Stimulated activated CD4-positive, alpha-beta T cell treated with anti-CD3 and anti-CD28 coated beads, TNF-alpha, amount 100 ng/mL, for 4 hours (primary cell): ENCODE measurements around the gene FRMD4A.

Source experiments
- DNase-seq, 3 experiments: peaks; one replicate each; pipeline ENCODE4 v3.0.0-alpha.2; 2020; ENCODE audit warnings: low read depth in 3 of 3

FRMD4A gene

DNA sequence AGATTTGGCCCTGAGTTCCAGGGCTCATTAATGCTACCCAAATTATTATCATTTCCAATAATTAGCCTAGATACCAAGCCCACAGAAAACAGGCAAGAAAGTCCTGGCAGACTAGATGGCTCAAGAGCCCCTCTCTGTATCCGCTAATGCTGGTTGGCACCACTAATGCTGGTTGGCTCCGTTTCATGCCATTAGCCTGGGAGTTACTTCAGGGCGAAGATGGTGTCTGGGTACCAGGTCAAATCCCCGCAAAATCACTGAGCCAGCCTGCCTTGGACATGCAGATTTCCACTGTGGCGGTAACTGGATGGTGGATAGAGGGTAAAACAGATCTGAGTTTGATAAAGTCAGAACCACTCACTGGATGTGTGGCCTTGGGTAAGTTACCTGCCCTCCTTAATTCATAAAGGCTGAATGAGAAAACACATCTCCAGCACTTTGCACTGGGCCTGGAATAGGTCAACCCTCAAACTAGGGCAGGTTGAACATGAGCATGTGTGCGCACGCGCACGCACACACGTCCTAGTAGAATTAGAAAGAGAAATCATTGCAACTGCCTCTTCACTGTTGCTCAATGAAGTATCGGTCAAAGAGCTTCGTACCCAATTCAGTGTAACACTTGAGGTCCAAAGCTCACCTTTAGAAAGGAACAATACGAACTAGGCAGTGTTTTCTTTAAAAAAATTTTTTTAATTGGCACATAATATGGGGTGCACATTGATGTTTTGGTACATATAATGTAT is 652.5 kb downstream of the FRMD4A start:
- DNase-seq = no peak

DNA sequence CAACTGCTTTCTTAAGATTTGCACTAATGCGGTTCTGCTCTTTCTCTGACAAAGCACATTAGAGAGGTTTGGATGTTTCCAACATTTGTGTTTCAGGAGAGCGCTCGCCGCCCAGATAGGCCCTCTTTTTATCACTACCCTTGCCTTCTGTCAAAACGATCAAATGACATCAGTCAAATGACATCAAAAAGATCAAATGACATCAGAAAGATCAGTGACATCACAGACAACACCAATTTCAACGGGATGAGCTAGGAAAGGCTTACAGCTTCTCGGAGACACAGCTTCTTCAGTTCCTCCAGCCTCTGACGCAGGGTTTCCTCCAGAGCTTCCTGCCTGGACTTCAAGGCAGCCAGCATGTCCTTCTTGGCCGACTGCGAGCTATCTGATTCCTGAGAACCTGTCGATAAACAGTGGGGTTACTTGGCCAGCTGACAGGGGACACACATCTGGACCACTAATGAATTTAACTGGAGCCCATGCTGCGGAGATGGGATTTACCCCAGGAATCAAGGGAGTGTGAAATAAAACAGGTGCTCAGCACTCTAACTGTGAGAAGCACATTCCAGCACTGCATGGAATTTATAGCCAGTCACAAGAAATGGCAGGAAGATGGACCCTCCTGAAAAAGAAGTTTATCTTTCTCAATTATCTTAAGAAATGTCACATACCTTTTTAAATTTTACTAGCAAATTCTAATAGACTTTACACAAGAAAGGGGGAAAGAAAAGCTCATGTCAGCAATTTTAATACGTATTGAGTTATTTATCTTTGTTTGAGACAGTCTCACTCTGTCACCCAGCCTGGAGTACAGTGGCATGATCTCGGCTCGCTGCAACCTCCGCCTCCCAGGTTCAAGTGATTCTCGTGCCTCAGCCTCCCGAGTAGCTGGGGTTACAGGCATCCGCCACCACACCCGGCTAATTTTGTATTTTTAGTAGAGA is 655.8 kb downstream of the FRMD4A start:
- no peak for DNase-seq

DNA sequence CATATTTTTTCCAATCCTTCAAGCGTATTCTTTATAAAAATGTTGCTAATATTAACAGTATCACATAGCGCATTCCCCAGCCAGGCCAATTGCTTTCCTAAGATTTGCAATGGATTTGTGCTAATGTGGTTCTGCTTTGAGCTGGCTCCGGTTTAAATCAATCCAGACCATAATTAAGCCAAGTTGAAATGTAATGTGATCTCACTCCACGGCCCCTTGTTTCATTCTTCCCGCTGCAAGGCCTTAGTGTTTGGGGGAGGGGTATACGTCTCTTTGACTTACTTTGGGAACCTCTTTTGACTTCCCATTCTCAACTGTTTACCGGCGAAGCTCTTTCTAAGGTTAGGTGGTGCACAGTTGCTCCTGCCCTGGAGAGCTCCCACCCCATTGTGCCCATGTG is 657.6 kb downstream of the FRMD4A start:
- no peak for DNase-seq

DNA sequence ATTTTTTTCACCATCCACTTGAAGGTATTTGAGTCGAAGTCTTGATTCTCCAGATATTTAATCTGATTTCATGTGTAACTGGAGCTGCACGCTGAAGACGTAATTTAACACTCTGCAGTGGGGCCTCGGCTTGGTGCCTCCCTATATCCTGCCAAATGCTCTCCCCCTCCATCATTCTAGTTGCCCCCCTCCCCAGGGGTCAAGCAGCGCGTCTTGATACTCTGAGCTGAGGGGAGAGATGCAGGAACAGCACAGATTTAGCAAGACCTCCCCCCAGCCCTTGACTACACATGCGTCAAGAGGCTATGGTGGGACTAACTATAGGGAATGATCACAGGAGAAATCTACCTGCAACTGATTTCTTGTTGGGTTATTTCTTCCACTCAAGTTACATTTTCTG is 658.2 kb downstream of the FRMD4A start:
- DNase-seq = no peak

DNA sequence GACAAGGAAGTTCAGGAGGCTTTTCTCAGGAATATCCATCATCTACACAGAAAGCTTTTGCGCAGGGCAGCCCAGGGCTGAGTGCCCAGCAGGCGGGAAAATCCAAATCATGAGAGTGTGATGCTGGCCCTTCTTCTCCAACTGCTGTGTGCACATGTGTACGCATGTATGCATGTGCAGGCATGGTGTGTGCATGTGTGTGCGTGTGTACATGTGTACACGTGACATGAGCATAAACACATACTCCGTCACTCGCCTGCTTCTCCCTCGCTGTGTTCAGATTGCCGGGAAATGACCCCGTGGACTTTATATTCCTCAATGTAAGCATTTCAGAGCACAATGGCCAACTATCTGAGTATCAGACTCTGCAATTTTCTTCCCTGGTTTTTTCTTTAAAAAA is 658.8 kb downstream of the FRMD4A start:
- no peak for DNase-seq

DNA sequence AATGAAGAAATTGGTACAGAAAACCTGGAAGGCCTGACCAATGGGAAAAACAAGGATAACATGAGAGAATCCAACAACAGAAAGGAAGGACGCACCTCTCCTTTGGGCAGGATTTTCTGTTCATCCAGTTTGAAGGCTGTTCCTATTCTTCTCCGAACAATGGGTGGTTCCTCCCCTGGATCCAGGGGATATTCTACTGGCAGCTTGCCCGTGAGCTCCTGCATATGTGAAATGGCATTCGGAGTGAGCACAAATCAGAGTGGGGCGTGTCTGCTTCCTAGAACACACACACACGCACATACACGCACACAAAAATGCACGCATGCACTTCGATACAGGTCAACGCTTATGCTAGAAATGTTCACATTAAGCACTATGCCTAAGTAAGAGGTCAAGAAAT is 660.4 kb downstream of the FRMD4A start:
- no peak for DNase-seq

DNA sequence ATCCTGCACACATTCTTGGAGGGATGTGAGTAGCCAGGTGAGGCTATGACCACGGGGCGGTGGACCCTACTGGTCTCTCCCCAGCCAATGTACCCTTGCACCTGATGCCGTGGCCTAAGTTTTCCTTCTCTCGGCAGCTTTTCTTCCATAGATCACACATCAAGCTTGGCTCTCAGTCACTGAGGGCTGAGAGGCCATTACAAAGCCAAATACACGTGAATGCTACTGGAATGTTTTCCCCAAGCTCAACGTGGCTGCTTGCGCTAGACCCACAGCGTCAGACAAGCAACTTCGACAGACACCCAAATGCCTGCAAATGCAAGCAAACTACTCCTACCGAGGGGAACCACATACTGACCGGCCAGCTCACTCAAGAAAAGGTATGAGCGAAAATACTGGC is 660.8 kb downstream of the FRMD4A start:
- no peak for DNase-seq

DNA sequence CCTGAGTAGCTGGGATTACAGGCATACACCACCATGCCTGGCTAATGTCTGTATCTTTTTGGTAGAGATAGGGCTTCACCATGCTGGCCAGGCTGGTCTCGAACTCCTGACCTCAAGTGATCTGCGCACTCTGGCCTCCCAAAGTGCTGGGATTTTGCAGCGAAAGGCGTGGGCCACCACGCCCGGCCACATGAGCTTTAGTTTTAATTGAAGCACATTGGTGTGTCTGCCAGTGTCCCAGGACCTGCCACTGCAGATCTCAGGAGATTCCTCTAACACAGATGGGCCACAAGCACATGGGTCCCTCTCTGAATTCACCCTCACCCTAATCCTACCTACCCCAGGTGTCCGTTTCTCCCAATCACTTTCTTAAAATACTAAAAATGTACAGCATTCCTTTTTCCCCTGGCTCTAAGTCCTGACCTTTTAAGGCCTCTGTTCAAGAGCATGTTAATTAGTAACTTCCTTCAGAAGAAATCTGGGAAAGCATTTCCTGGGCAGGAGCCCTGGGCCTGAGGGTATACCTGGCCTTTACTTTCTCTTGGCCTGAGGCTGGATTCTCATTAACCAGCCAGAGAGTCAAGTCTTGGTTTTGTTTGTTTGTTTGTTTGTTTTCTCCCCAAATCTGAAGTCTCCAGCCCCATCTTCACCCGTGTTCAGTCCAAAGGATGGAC is 661.4 kb downstream of the FRMD4A start:
- DNase-seq = no peak

DNA sequence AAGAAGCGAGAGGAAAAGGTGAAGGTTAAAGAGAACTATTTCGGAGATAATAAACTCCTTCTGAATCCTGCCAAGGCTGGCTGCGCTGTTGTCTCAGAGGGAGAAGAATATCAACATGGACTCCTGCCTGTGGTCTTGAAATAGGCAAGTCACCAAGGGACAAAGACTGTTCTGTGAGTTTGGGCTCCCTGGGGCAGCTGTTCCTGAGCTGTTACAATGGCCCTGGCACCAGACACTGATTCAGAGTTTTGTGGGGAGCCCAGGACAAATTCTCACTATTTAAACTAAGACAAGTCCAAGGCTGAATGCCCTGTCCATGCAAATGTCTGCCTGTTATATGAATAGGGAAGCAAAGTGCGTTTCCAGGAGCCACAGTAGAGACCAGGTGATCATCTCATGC is 662.6 kb downstream of the FRMD4A start:
- no peak for DNase-seq

DNA sequence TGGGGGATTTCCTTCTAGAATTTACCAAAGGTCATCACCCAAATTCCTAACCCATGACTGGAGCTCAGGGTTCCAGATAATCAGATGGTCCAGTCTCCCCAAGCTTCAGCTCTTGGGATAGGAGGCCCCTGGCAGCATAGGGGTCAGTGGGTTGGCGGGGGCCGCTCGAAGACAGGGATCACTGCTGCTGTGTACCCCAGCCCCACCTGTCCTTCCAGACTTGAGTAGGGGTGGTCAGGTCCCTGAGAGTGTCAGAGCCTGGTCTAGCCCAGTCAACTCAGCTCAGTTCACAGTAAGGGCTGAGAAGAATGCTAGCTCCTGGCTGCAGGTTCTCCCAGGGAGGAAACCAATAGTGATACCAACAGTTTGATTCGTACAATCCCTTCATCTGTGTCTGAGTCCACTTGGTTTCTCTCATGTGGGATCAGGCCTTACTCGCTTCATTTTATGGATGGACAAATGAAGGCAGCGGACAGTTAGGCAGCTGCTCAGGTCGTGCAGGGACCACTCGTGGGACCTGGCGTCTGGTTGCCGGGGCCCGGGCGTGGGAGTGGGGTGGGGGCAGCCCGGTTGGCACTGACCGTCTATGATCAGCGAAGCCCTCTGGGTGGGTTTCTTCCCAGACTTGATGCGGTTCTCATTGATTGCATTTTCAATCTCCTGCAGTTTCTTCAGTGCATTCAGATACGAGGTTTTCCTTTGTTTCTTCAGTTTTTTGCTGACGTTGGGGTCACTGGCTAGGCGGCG is 665.0 kb downstream of the FRMD4A start:
- DNase-seq = no peak

DNA sequence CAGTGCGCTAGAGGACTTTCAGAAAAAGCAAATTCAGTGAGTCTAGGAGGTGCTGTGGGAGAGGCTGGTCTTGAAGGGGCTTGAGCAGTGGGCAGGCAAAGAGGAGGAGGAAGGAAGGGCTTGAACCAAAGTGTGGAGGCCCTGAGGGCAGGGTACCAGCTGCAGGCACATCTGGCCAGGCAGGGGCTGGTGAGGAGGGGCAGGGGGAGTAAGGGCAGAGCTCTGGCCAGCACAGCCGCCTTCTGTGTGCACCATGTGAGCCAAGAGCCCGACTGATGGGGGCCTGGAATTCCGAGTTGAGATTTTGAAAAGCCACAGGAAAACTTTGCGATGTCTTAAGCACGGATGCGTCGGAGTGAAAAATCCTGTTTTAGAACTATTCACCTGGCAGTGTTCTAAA is 669.5 kb downstream of the FRMD4A start:
- no peak for DNase-seq

DNA sequence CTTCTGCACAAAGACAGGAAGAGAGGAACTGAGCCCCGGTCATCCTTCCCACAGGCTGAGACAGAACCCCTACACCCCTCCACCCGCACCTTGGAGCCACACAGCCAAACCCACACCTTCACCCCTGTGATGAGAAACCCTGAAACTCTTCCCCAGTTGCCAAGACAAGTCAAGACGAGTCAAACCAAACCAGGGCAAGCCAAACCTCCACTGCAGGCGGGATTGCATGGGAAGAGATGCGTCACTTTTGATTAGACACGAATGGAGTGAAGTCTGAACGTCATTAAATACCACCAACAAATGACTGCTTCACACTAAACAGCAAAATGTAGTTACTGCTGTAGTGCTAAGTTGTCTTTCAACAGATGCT is 670.2 kb downstream of the FRMD4A start:
- DNase-seq = no peak

DNA sequence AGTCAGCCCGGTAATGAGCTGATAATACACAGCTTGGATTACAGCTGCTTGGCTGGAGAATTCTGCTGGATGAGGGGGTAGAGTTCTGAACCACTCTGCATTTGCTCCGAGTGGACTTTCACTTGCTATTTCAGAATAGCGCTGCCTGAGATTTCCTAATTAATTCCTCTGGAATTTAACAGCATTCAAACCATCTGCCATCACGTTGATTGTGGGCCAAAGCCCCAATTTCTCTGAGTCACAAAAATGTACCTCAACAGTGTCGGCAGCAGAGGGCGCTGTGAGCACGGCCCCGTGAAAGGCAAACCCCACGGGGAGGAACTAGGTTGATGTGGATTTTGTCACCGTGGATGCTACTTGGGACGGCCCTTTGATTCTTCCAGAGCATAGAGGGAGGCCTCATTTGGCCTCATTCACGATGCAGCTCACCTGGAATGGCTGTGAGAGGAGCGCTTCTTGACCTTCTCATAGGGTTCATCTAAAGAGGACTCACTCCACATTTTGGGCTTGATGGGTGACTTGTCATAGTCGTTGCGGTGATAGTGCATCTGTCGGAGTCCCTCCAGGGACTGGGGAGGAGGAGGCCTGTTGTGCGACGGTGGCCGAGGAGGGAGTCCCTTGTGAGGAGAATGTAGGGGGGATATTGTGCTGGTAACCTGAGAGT is 670.7 kb downstream of the FRMD4A start:
- peak; percentile 41 to 49 (median 47) for DNase-seq

DNA sequence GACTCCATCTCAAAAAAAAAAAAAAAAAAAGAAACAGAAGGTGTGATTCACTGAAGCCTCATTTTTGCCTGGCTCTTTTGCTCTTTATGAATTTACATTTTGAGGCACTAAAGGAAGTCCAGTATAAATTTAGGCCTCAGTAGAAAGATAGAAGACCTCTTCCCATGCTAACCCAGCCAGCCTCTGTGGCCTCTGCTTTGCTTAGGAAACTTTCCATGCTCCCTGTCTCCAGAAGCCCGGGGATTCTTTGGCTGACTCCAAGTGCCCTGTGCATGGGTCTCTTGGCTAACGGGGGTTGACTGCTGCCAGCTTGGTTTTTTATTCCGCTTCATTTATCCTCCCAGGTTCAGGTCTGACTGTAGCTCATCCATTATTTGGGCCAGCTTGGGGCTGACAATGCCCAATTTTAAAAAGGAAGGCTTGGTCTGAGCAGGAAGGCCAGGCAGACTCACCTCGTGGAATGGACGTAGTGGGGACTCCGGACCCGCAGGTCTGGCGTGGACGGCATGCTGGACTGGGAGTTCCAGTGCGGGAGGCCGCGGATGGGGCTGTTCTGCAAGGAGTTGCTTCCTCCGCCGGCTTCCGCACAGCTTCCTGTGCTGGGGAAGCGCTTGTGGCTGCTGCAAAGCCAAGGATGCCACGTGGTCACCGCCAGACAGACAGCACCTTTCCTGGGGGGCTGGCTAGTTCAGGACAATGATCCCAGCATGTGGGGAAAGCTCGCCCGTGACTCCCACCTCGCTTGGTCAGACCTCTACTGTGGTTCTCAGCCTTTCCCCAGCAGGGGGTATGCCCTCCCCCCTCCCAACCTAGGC is 671.6 kb downstream of the FRMD4A start:
- no peak for DNase-seq

DNA sequence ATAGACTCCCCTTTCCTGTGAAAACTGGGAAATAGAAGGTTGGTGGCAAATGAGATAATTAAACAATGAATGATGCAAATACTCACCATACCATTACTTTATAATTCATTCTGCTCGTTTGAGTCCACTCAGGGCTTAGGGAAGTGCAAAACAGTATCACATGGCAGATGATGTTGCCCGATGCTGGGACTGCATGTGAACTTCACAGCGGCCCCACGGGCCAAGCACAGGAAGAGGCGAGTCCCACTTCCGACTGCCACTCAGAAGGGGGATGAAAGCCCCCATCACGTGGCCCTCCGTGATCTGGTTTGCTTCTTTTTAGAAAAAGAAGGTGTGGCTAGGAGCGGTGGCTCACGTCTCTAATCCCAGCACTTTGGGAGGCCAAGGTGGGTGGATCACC is 672.5 kb downstream of the FRMD4A start:
- DNase-seq = no peak

DNA sequence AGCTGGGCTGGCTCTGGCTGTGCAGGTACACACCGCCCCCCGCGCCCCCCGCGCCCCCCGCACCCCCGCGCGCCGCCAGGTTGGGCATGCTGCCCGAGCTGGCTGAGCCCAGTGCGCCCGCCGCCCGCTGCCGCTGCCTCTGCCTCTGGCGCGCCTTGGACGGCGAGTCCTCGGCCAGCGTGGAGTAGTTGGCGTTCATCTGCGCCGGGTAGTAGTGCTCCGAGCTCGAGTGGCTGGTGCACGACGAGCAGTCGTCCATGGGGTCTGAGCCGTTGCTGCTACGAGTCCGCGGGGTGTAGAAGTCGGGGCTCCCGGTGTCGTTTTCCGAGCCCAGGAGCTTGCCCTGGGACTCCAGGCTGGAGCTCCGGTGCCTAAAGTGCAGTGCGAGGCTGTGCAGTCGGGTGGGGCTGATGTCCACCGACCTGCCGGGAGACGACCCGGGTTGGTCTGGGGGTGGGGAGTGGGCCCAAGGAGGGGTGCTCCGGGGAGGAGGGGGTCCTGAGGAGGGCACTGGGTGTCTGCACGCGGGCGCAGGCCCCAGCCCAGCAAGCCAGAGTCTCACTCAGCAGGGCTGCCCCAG is 673.5 kb downstream of the FRMD4A start:
- no peak for DNase-seq

DNA sequence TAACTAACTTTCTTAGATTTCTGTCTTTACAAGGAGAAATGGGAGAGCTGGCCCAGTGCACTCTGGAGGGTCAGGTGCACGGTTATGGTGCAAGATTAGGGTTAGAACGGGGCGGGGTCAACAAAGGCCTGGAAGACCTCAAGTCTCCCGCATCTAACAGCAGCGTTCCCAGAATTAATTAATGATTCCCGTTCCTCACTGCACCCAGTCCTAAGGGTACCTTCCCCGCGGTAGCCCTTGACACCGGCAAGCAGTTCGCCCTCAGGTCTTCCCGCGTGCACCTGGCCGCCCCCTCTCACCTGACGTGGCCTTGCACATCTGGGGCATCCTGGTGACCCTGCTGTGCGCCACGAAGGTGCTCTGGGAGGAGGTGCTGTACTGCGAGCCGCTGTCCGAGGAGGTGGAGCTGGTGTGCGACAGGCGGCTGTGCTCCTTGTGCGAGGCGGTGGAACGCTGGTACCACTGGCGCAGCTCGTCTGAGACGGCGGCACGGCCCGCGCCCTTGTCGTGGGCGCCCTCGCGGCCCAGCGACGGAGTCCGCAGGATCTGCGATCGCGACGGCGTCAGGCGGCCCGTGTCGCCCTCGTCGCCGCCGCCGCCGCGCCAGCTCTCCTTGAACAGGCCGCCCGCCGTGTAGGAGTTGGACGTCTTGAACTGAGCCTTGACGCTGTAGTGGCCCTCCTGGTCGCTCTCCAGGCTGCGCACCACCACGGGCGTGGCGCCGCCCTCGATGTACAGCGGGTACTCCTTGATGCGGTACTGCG is 674.2 kb downstream of the FRMD4A start:
- no peak for DNase-seq

DNA sequence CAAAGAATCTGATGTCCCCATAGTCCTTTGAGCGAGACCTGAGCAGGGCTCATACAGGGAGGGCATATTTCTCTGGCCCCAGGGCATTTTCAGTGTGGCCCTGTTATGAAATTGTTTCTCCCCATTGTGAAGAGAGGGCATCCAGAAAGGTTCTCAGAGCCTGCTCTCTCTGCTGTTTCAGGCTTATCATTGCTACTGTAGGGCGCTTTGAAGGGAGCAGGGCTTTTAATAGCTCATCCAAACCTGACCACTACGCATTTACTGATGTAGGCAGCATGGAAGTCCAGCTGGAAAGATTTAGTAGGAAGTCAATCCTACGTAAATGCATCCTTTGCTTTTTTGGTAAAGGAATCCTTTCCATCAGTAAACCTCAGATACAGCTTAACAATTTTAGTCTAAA is 675.9 kb downstream of the FRMD4A start:
- DNase-seq = no peak

DNA sequence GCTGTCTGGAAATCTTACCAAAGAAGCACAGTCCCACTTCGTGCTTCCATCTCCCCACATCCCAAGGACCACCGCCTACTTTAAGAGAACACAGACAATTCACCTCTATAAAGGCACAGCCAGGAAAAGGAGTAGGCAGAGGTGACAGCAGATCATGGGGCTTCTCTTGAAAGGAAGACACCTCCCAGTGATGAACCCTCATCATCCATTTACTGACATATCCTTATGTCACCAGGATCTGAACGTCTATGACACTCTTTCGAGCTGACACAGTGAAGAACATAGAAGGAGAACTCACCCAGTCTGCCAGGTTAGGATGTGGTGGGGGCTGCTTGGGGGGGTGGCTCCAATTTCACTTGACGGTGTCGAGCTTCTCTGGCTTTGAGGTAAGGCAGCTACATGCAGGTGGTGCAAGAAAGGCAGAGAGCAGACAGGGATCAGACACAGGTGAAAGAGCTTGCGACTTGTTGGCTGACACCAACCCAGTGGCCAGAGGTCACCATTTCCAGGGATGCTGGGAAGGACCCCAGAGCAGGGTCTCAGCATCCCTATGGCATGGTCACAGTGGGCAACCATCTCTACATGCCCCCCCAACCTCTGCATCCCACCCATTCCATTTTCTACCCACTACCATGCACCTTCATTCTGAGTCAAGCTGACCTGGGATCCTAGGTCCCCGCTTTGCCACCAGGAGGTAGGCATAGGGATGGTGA is 676.5 kb downstream of the FRMD4A start:
- DNase-seq = no peak
